Activated effector memory CD4-positive, alpha-beta T cell treated with anti-CD3 and anti-CD28 coated beads, Interleukin-2, amount 50 U/mL, for 16 hours (primary cell): ENCODE data around the gene FEZF2.

Source experiments
- DNase-seq: peaks from one replicate; pipeline ENCODE4 v3.0.0-alpha.2; 2020

FEZF2 gene

GRCh38 chr3:62373215-62373614 is at the start of gene FEZF2:
Gene FEZF2, minus strand, starts transcription at chr3:62373550. Its CDS starts 682 bp downstream, at chr3:62372868.
- DNase-seq = no peak

- DNase-seq = no peak
Observed at GRCh38 chr3:62421207-62421606, 47.9 kb upstream of the FEZF2 start.

GRCh38 chr3:62416144-62416543 is 42.8 kb upstream of the FEZF2 start:
- DNase-seq = no peak

GRCh38 chr3:62415312-62415801 is 42.0 kb upstream of the FEZF2 start:
- no peak for DNase-seq

- DNase-seq = no peak
Observed at GRCh38 chr3:62414786-62415185, 41.4 kb upstream of the FEZF2 start.

GRCh38 chr3:62413687-62414086 is 40.3 kb upstream of the FEZF2 start:
- no peak for DNase-seq

GRCh38 chr3:62406945-62407344 is 33.6 kb upstream of the FEZF2 start:
- DNase-seq = no peak

GRCh38 chr3:62405566-62405965 is 32.2 kb upstream of the FEZF2 start:
- DNase-seq = no peak

- DNase-seq = no peak
Observed at GRCh38 chr3:62405135-62405534, 31.8 kb upstream of the FEZF2 start.

- no peak for DNase-seq
Observed at GRCh38 chr3:62404321-62404720, 31.0 kb upstream of the FEZF2 start.

GRCh38 chr3:62403765-62404164 is 30.4 kb upstream of the FEZF2 start:
- DNase-seq = no peak

- DNase-seq = no peak
Observed at GRCh38 chr3:62392626-62393292, 19.4 kb upstream of the FEZF2 start.

GRCh38 chr3:62387251-62387650 is 13.9 kb upstream of the FEZF2 start:
- DNase-seq = no peak

- no peak for DNase-seq
Observed at GRCh38 chr3:62379321-62379798, 6.0 kb upstream of the FEZF2 start.

GRCh38 chr3:62378921-62379320 is 5.6 kb upstream of the FEZF2 start:
- no peak for DNase-seq

GRCh38 chr3:62378311-62378789 is 5.0 kb upstream of the FEZF2 start:
- DNase-seq = no peak

- DNase-seq = no peak
Observed at GRCh38 chr3:62376906-62377877, 3.8 kb upstream of the FEZF2 start.

GRCh38 chr3:62376454-62376720 is 3.0 kb upstream of the FEZF2 start:
- no peak for DNase-seq

- DNase-seq = no peak
Observed at GRCh38 chr3:62375655-62376453, 2.5 kb upstream of the FEZF2 start.

- DNase-seq = no peak
Observed at GRCh38 chr3:62374341-62375218, 1.2 kb upstream of the FEZF2 start.

- DNase-seq = no peak
Observed at GRCh38 chr3:62373714-62374333, 474 bp upstream of the FEZF2 start.
